ENCODE measurements around the gene PTPRK.

- no peak for TF ChIP-seq CTCF (conservative IDR thresholded peaks at IDR 0.05)
- no peak for TF ChIP-seq EZH2 (IDR thresholded peaks at IDR 0.05; ENCODE audit: low read depth)
These were observed 42.0 kb downstream of the PTPRK start for GRCh38 chr6:128478230-128479047.
